Measurements from ENCODE around the gene RTN3. TPM values are rescaled to one million over a fixed set of nuclear protein-coding genes. Genes with fewer than 3 reads are reported as not detected.
"Not testable (repeated sequence)": the region's sequence is repeated elsewhere in the genome, so short reads cannot be mapped to it uniquely, and the experiment has no call there.

Gene RTN3
- total RNA-seq, 6 donors from 2014 or later = 41.9 to 153 (median 113) TPM

- H3K4me1 ChIP-seq = peaks cover 12 to 47% (median 24%) of the 10 kb centered on the region in 4 donors
- ATAC-seq (ENCODE audit: low FRiP score in 2 of 2) (peak in 1 of 2 donors; percentile 57), DNase-seq (peak in 1 of 2 donors; percentile 91)
- TF ChIP-seq POLR2A (IDR thresholded peaks at IDR 0.05) = peak in 1 of 4 donors; percentile 40
- TF ChIP-seq EP300 (IDR thresholded peaks at IDR 0.05) = no peak
- peak in 2 of 6 experiments; percentile 9 to 26 for TF ChIP-seq CTCF (IDR thresholded peaks at IDR 0.05)
- WGBS, 2 donors = 2% methylated on average over 36 of the region's 82 CpGs; no CpG with 5 or more reads in 1 of the 2 donors
- H3K4me3 ChIP-seq = peak overlapping the region; percentile 81 to 97 (median 94)
- H3K36me3 ChIP-seq = peaks cover 0 to 4% (median 2%) of the 10 kb centered on the region in 4 donors
- H3K27me3 ChIP-seq = no peaks in the 10 kb centered on the region
- peak overlapping the region; percentile 49 to 90 (median 64) for H3K27ac ChIP-seq
- no peaks in the 10 kb centered on the region for H3K9me3 ChIP-seq
These were observed 87.9 kb downstream of the RTN3 start for GRCh38 chr11:63769042-63769713.

GRCh38 chr11:63769714-63770455, 88.6 kb downstream of the RTN3 start:
- Histone ChIP-seq H3K36me3 (peaks cover 0 to 1% (median 0%) of the 10 kb centered on the region in 4 donors), H3K4me3 (peak overlapping the region; percentile 81 to 97 (median 94)), H3K27me3 (no peaks in the 10 kb centered on the region), H3K4me1 (peaks cover 12 to 47% (median 24%) of the 10 kb centered on the region in 4 donors), H3K27ac (peak overlapping the region; percentile 49 to 90 (median 64)), H3K9me3 (no peaks in the 10 kb centered on the region)
- no peak for TF ChIP-seq POLR2AphosphoS5 (IDR thresholded peaks at IDR 0.05)
- no peak for TF ChIP-seq CTCF (IDR thresholded peaks at IDR 0.05)
- TF ChIP-seq POLR2A (IDR thresholded peaks at IDR 0.05) = no peak
- TF ChIP-seq EP300 (IDR thresholded peaks at IDR 0.05) = no peak
- ATAC-seq (ENCODE audit: low FRiP score in 2 of 2) (no peak), DNase-seq (no peak)
- 14 to 17% methylated on average over 16 to 33 of the region's 35 CpGs for WGBS, 2 donors

GRCh38 chr11:63770763-63771162, 89.5 kb downstream of the RTN3 start:
- H3K27ac ChIP-seq = peak overlapping the region in 1 of 4 donors; percentile 30
- no peak for ATAC-seq (ENCODE audit: low FRiP score in 2 of 2)
- no peaks in the 10 kb centered on the region for H3K36me3 ChIP-seq
- WGBS, 2 donors = 79 to 85% methylated on average over 7 of the region's 7 CpGs
- H3K4me3 ChIP-seq = no peak overlapping the region
- H3K9me3 ChIP-seq = no peaks in the 10 kb centered on the region
- H3K27me3 ChIP-seq = no peaks in the 10 kb centered on the region
- TF ChIP-seq EP300 (IDR thresholded peaks at IDR 0.05) (no peak), CTCF (IDR thresholded peaks at IDR 0.05) (no peak), POLR2A (IDR thresholded peaks at IDR 0.05) (no peak), POLR2AphosphoS5 (IDR thresholded peaks at IDR 0.05) (no peak)
- peak in 1 of 2 donors; percentile 47 for DNase-seq
- H3K4me1 ChIP-seq = peaks cover 12 to 47% (median 24%) of the 10 kb centered on the region in 4 donors

GRCh38 chr11:63771741-63772318, 90.5 kb downstream of the RTN3 start:
- H3K36me3 ChIP-seq; ATAC-seq (ENCODE audit: low FRiP score in 2 of 2); DNase-seq; H3K27ac ChIP-seq; H3K4me3 ChIP-seq; H3K9me3 ChIP-seq; H3K27me3 ChIP-seq: not testable (repeated sequence)
- H3K4me1 ChIP-seq = peaks cover 10 to 36% (median 22%) of the 10 kb centered on the region in 4 donors
- 93% methylated on average over 2 of the region's 2 CpGs for WGBS, 2 donors

- DNase-seq = no peak
- WGBS, 2 donors = 65 to 85% methylated on average over 3 of the region's 3 CpGs
- Histone ChIP-seq H3K9me3 (no peaks in the 10 kb centered on the region), H3K27ac (no peak overlapping the region), H3K4me3 (no peak overlapping the region), H3K36me3 (no peaks in the 10 kb centered on the region), H3K4me1 (peaks cover 0 to 8% (median 6%) of the 10 kb centered on the region in 4 donors), H3K27me3 (no peaks in the 10 kb centered on the region)
- no peak for ATAC-seq (ENCODE audit: low FRiP score in 2 of 2)
- TF ChIP-seq POLR2AphosphoS5 (IDR thresholded peaks at IDR 0.05) (no peak), EP300 (IDR thresholded peaks at IDR 0.05) (no peak), POLR2A (IDR thresholded peaks at IDR 0.05) (no peak), CTCF (IDR thresholded peaks at IDR 0.05) (no peak)
These were observed 93.9 kb downstream of the RTN3 start for GRCh38 chr11:63775191-63775590.

All from upper lobe of left lung (tissue), 6 donors.